HepG2 (cell line): ENCODE measurements around the gene FBH1. TPM values are rescaled to one million over a fixed set of nuclear protein-coding genes. Genes with fewer than 3 reads are reported as not detected.

Experiments
- ATAC-seq: fragments of 200-7000 bp; cut with Tn5 transposase; 3 replicates; pipeline ENCODE4 v1.9.1; 2020; ENCODE audit warnings: mild to moderate bottlenecking, moderate library complexity
- BruUV-seq: library from RNA; stranded (reverse); fragments of 400-500 nt; replicated peaks from 2 replicates; lab custom pipeline; 2021; lab: Mats Ljungman, UMichigan
- CTCF ChIA-PET: fragments of 300-600 bp; formaldehyde crosslinking; extraction: SDS; loops from one replicate; lab custom pipeline; 2021; ENCODE audit warnings: low total read pairs, inconsistent platforms, low intra/inter-chr PET ratio; lab: Yijun Ruan, JAX
- POLR2A ChIA-PET: fragments of 350-600 bp; sonication (Branson Sonifier 250); formaldehyde crosslinking; loops from one replicate; lab custom pipeline; 2020; ENCODE audit warnings: antibody characterized with exemption, inconsistent platforms; lab: Yijun Ruan, JAX
- DNase-seq: peaks from one replicate; pipeline ENCODE4 v3.0.0-alpha.2; 2015; ENCODE audit warnings: low spot score
- FAIRE-seq: peaks from 3 replicates; lab custom pipeline; 2011; peaks lifted over from hg19 to GRCh38; lab: Jason Lieb, UNC
- H2AFZ ChIP-seq: one replicate; pipeline ENCODE4 v1.6.1; 2011; ENCODE audit warnings: low read length, inconsistent platforms
- H3K27ac ChIP-seq: fragments of 300-600 bp; 3 replicates; pipeline ENCODE4 v1.8.0; 2011; ENCODE audit warnings: mixed run types, mild to moderate bottlenecking, mixed read lengths, low read length, inconsistent platforms; ENCODE audit not compliant: insufficient read depth; ENCODE audit errors: extremely low read length
- H3K27me3 ChIP-seq, 2 experiments: fragments of 200-600 bp in 1 of 2; 2 replicates in 1 of 2; 3 replicates in 1 of 2; pipeline versions ENCODE4 v1.6.0 to v1.8.0; 2011; ENCODE audit warnings: low read length in 2 of 2, mild to moderate bottlenecking in 2 of 2, moderate library complexity in 2 of 2, inconsistent platforms in 1 of 2; ENCODE audit not compliant: insufficient read depth in 2 of 2, control insufficient read depth in 1 of 2
- H3K36me3 ChIP-seq, 2 experiments: fragments of 200-600 bp in 1 of 2; replicated peaks in 1 of 2; 2 replicates in 1 of 2; 3 replicates in 1 of 2; pipeline versions ENCODE4 v1.5.1 to v1.8.0; 2011; ENCODE audit warnings: low read length in 2 of 2, inconsistent platforms in 1 of 2; ENCODE audit not compliant: insufficient read depth in 2 of 2, control insufficient read depth in 1 of 2
- H3K4me1 ChIP-seq: 2 replicates; pipeline ENCODE4 v1.5.1; 2012; ENCODE audit warnings: low read length, inconsistent platforms; ENCODE audit not compliant: insufficient read depth
- H3K4me2 ChIP-seq: 2 replicates; pipeline ENCODE4 v1.6.0; 2011; ENCODE audit warnings: low read depth, low read length, inconsistent platforms
- H3K4me3 ChIP-seq, 3 experiments: fragments of 200-600 bp in 1 of 3; sonication (generic), shearing (Covaris generic) in 1 of 3; replicated peaks in 1 of 3; 2 replicates each; pipeline ENCODE4 v1.5.1; 2011 to 2016; ENCODE audit warnings: low read length in 3 of 3, inconsistent platforms in 2 of 3, low read depth in 2 of 3, mild to moderate bottlenecking in 2 of 3, control low read depth in 1 of 3, mixed read lengths in 1 of 3; ENCODE audit not compliant: insufficient read depth in 1 of 3
- H3K79me2 ChIP-seq: one replicate; pipeline ENCODE4 v1.6.1; 2011; ENCODE audit warnings: low read length, inconsistent platforms; ENCODE audit not compliant: insufficient read depth
- H3K9ac ChIP-seq: 2 replicates; pipeline ENCODE4 v1.6.0; 2011; ENCODE audit warnings: mild to moderate bottlenecking, low read depth, low read length, inconsistent platforms; ENCODE audit not compliant: insufficient read depth
- H3K9me3 ChIP-seq: 2 replicates; pipeline ENCODE4 v1.5.1; 2012; ENCODE audit warnings: mild to moderate bottlenecking, low read length
- H4K20me1 ChIP-seq: 2 replicates; pipeline ENCODE4 v1.6.0; 2011; ENCODE audit warnings: inconsistent platforms, mild to moderate bottlenecking, low read length, moderate library complexity; ENCODE audit not compliant: insufficient read depth
- AGO2 ChIP-seq: fragments of 200-400 bp; formaldehyde crosslinking; optimal IDR thresholded peaks from 2 replicates; pipeline ENCODE3; 2017; ENCODE audit warnings: mild to moderate bottlenecking, low read depth, low read length, moderate library complexity
- CCAR2 ChIP-seq: fragments of 200-400 bp; formaldehyde crosslinking; optimal IDR thresholded peaks from 2 replicates; pipeline ENCODE3; 2018; ENCODE audit warnings: low read depth, mild to moderate bottlenecking, low read length, moderate library complexity
- ELF4 ChIP-seq: sonication (generic); formaldehyde crosslinking; IDR thresholded peaks from 2 replicates; pipeline ENCODE4 v1.5.0; 2020; ENCODE audit warnings: missing genetic modification reagents, mild to moderate bottlenecking, moderate library complexity, borderline replicate concordance
- HCFC1 ChIP-seq: fragments of 150-350 bp; IDR thresholded peaks from 2 replicates; pipeline ENCODE4 v1.6.1; 2014; ENCODE audit warnings: low read depth, low read length
- PCBP2 ChIP-seq: fragments of 200-400 bp; formaldehyde crosslinking; optimal IDR thresholded peaks from 2 replicates; pipeline ENCODE3; 2018; ENCODE audit warnings: low read length, low read depth; ENCODE audit not compliant: poor library complexity, severe bottlenecking
- POGZ ChIP-seq: sonication (generic); formaldehyde crosslinking; IDR thresholded peaks from 2 replicates; pipeline ENCODE4 v1.4.0; 2020; ENCODE audit warnings: mild to moderate bottlenecking, missing genetic modification reagents
- PTBP1 ChIP-seq: fragments of 200-400 bp; formaldehyde crosslinking; IDR thresholded peaks from 2 replicates; pipeline ENCODE4 v1.6.1; 2018; ENCODE audit warnings: low read length, low read depth; ENCODE audit not compliant: poor library complexity, severe bottlenecking
- SRSF9 ChIP-seq: fragments of 200-400 bp; formaldehyde crosslinking; IDR thresholded peaks from 2 replicates; pipeline ENCODE4 v1.6.1; 2018; ENCODE audit warnings: borderline replicate concordance, mild to moderate bottlenecking, low read depth, low read length; ENCODE audit not compliant: insufficient read depth, poor library complexity, severe bottlenecking
- ZBTB26 ChIP-seq: IDR thresholded peaks from 2 replicates; pipeline ENCODE4 v1.6.1; 2016; ENCODE audit warnings: missing compliant biosample characterization, missing genetic modification reagents, borderline replicate concordance
- ZNF30 ChIP-seq: sonication (generic); formaldehyde crosslinking; IDR thresholded peaks from 2 replicates; pipeline ENCODE4 v1.5.0; 2020; ENCODE audit warnings: mild to moderate bottlenecking, missing genetic modification reagents
- ZNF343 ChIP-seq: sonication (generic); formaldehyde crosslinking; IDR thresholded peaks from 2 replicates; pipeline ENCODE4 v1.4.0; 2020; ENCODE audit warnings: mild to moderate bottlenecking, missing genetic modification reagents
- ZNF558 ChIP-seq: sonication (generic); formaldehyde crosslinking; IDR thresholded peaks from 2 replicates; pipeline ENCODE4 v1.9.0; 2022; ENCODE audit warnings: mild to moderate bottlenecking, missing genetic modification reagents, borderline replicate concordance
- ZNF709 ChIP-seq: sonication (generic); formaldehyde crosslinking; IDR thresholded peaks from 2 replicates; pipeline ENCODE4 v1.5.0; 2020; ENCODE audit warnings: mild to moderate bottlenecking, missing genetic modification reagents
- ZNF749 ChIP-seq: sonication (generic); formaldehyde crosslinking; IDR thresholded peaks from 2 replicates; pipeline ENCODE4 v1.8.0; 2022; ENCODE audit warnings: mild to moderate bottlenecking, missing genetic modification reagents, moderate library complexity, borderline replicate concordance
- ZNF761 ChIP-seq: sonication (generic); formaldehyde crosslinking; conservative IDR thresholded peaks from 2 replicates; pipeline ENCODE4 v1.4.0; 2020; ENCODE audit warnings: mild to moderate bottlenecking, missing genetic modification reagents
- ZUFSP ChIP-seq: sonication (generic); formaldehyde crosslinking; IDR thresholded peaks from 2 replicates; pipeline ENCODE4 v1.9.0; 2021; ENCODE audit warnings: missing genetic modification reagents, mild to moderate bottlenecking, borderline replicate concordance
- WGBS: methylation state at CpG from one replicate; pipeline ENCODE4 v1.1.6; 2017; ENCODE audit warnings: low lambda C conversion rate; 5-methylcytosine and 5-hydroxymethylcytosine counted together
- in situ Hi-C: cut with HindIII; loops from 2 replicates; pipeline ENCODE4 v1.10.0; 2017; ENCODE audit warnings: low pct_unique_long_range_greater_than_20kb; ENCODE audit not compliant: extremely low pct_ligation_motif_present
- intact Hi-C: fragments of 100-400 bp; cut with micrococcal nuclease; formaldehyde crosslinking; loops from one replicate; pipeline ENCODE4 v1.10.0; 2022; ENCODE audit not compliant: unreplicated experiment
- polyA plus RNA-seq, 8 experiments: library from polyadenylated mRNA; depleted of rRNA in 3 of 8; stranded (reverse) in 7 of 8; unstranded in 1 of 8; fragments of >200 nt; fragmentation: Illumina TruSeq in 4 of 8; extraction: Trizol in 4 of 8; gene quantifications; 2 replicates each; pipeline versions ENCODE4 v1.2.1 to v1.2.3, GENCODE V29; 2011 to 2016; ENCODE audit warnings: low read depth in 4 of 8, missing spikeins in 1 of 8, mixed read lengths in 1 of 8; ENCODE audit not compliant: insufficient read depth in 1 of 8
- total RNA-seq, 5 experiments: library from RNA; depleted of rRNA; stranded (reverse); fragments of >200 nt; fragmentation: Illumina TruSeq; extraction: Trizol; gene quantifications; 2 replicates each; pipeline ENCODE4 v1.2.3, GENCODE V29; 2016; ENCODE audit warnings: low read depth in 1 of 5

Gene FBH1
- total and polyA plus RNA-seq, 2 of the 13 experiments (the other 11 are each of a cell fraction or from before 2014, with no cell fraction given): 48.8 to 60.3 TPM

GRCh38 chr10:5896208-5897052 lies 6.4 kb downstream of the FBH1 start:
- ATAC-seq (no peak), FAIRE-seq (no peak), DNase-seq (no peak)
- H3K9ac ChIP-seq: no peak overlapping the region
- POLR2A ChIA-PET: no interaction called here
- peaks cover 40% of the 10 kb centered on the region for H3K79me2 ChIP-seq
- intact Hi-C loops: no loop called here
- peaks cover 20% of the 10 kb centered on the region for H3K4me1 ChIP-seq
- CTCF ChIA-PET: no interaction called here
- H2AFZ ChIP-seq: no peak overlapping the region
- H3K27ac ChIP-seq: no peak overlapping the region
- no peaks in the 10 kb centered on the region for H3K9me3 ChIP-seq
- no peak overlapping the region for H3K4me2 ChIP-seq
- H3K4me3 ChIP-seq: no peak overlapping the region
- H3K27me3 ChIP-seq: no peaks in the 10 kb centered on the region
- no peak for TF ChIP-seq ZNF343 (CRISPR knock-in tag)
- TF ChIP-seq ZNF749 (CRISPR knock-in tag): no peak
- TF ChIP-seq PTBP1: no peak
- no peak for TF ChIP-seq ZNF761
- TF ChIP-seq HCFC1: no peak
- no peak for TF ChIP-seq CCAR2
- TF ChIP-seq ZNF558: no peak
- no peak for TF ChIP-seq ELF4 (CRISPR knock-in tag)
- 89% methylated on average over 5 of the region's 5 CpGs for WGBS
- peaks cover 8 to 20% of the 10 kb centered on the region in 2 experiments for H3K36me3 ChIP-seq
- H4K20me1 ChIP-seq: peaks cover 8% of the 10 kb centered on the region; the same call in 1 of the 2 replicates
- BruUV-seq: no TSS peak
- in situ Hi-C loops: no loop called here

DNA sequence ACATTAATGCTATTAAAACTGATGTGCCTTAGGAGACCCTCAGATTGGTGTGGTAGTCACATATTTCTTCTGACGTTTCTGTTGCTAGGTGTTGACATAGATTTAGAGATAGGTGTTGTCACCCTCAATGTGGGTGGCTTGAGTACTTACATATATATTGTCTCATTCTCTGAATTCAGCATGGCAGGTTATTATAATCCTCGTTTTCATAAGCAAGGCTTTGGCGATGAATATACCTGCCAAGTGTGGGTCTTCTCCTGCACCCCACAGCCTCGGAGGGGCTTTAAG lies 7.0 kb downstream of the FBH1 start:
- no peaks in the 10 kb centered on the region for H3K9me3 ChIP-seq
- H3K79me2 ChIP-seq: peaks cover 34% of the 10 kb centered on the region
- H3K27ac ChIP-seq: no peak overlapping the region
- no peak overlapping the region for H2AFZ ChIP-seq
- CTCF ChIA-PET: no interaction called here
- no peak overlapping the region for H3K4me3 ChIP-seq
- H3K4me2 ChIP-seq: no peak overlapping the region
- POLR2A ChIA-PET: no interaction called here
- ATAC-seq (no peak), DNase-seq (no peak), FAIRE-seq (no peak)
- no peak overlapping the region for H3K9ac ChIP-seq
- H3K36me3 ChIP-seq: peaks cover 8 to 20% of the 10 kb centered on the region in 2 experiments
- H3K27me3 ChIP-seq: no peaks in the 10 kb centered on the region
- BruUV-seq: no TSS peak
- 89% methylated on average over 4 of the region's 4 CpGs for WGBS
- in situ Hi-C loops (no loop called here), intact Hi-C loops (no loop called here)
- peaks cover 15% of the 10 kb centered on the region for H3K4me1 ChIP-seq
- H4K20me1 ChIP-seq: peaks cover 5% of the 10 kb centered on the region; the same call in 1 of the 2 replicates
- TF ChIP-seq SRSF9 (no peak), AGO2 (no peak), ZNF709 (no peak), PCBP2 (no peak), ZUFSP (CRISPR knock-in tag) (no peak), ZBTB26 (CRISPR knock-in tag) (no peak), POGZ (no peak), ZNF30 (CRISPR knock-in tag) (no peak)
